Vagina (tissue), 2 donors: Measurements from ENCODE around the gene UROS.

Experiments
- POLR2A ChIP-seq, 2 donors: fragments of 450-650 bp; IDR thresholded peaks; one replicate each; pipeline ENCODE4 v1.6.1; 2017; ENCODE audit warnings: antibody characterized with exemption in 2 of 2, mild to moderate bottlenecking in 2 of 2, moderate library complexity in 2 of 2
- TF ChIP-seq, protein P1 (sequence below), 3 experiments: fragments of 450-650 bp in 2 of 3; fragments of 200-600 bp in 1 of 3; sonication (generic) in 1 of 3; IDR thresholded peaks; one replicate each; pipeline ENCODE4 v1.5.1; 2017 to 2019; ENCODE audit warnings: antibody characterized with exemption in 3 of 3, mild to moderate bottlenecking in 2 of 3, moderate library complexity in 2 of 3

DNA sequence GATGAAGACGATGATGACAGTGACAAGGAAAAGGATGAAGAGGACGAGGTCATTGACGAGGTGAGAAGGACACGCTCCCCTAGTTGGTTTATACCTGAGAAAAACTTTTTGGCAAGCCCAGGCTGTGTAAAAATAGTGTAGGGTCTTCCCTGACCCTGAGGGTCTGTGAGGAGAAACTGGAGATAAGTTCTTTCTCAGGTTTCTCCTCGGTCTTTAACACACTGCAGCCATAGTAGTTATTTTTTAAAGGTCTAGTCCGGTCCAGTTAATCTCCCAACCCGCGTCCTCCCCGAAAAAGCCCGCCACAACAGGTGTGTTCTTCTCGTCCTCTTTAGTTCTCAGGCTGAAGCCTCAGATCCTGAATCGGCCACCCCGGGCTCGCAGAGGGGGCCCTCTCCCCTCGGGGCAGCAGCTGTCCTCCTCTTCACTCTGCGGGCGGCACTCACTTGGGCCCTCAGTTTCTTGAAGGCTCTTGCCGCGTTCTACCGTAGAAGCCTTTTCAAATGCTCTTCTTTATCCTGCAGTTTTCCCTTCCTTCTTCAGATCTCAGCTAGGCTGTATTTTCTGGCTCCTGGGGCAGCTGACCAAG is 699 bp upstream of the UROS start:
- TF ChIP-seq, protein P1, sequence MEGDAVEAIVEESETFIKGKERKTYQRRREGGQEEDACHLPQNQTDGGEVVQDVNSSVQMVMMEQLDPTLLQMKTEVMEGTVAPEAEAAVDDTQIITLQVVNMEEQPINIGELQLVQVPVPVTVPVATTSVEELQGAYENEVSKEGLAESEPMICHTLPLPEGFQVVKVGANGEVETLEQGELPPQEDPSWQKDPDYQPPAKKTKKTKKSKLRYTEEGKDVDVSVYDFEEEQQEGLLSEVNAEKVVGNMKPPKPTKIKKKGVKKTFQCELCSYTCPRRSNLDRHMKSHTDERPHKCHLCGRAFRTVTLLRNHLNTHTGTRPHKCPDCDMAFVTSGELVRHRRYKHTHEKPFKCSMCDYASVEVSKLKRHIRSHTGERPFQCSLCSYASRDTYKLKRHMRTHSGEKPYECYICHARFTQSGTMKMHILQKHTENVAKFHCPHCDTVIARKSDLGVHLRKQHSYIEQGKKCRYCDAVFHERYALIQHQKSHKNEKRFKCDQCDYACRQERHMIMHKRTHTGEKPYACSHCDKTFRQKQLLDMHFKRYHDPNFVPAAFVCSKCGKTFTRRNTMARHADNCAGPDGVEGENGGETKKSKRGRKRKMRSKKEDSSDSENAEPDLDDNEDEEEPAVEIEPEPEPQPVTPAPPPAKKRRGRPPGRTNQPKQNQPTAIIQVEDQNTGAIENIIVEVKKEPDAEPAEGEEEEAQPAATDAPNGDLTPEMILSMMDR (IDR thresholded peaks at IDR 0.05): no peak
- TF ChIP-seq POLR2A (IDR thresholded peaks at IDR 0.05): no peak
